Stimulated activated CD8-positive, alpha-beta memory T cell treated with anti-CD3 and anti-CD28 coated beads, Interleukin-15, amount 100 ng/mL, for 1 hour (primary cell): ENCODE measurements around the gene ASPHD2.
A peak's percentile ranks its signal among the peaks of the same experiment; 100 is the strongest.

Experiments used
- DNase-seq: peaks from one replicate; pipeline ENCODE4 v3.0.0-alpha.2; 2020; ENCODE audit warnings: low read depth

The ASPHD2 gene

GRCh38 chr22:26476705-26477340, 47.8 kb downstream of the ASPHD2 start:
- DNase-seq = no peak

- no peak for DNase-seq
Measured at GRCh38 chr22:26477341-26477731, 48.3 kb downstream of the ASPHD2 start.

GRCh38 chr22:26479043-26479791, 50.2 kb downstream of the ASPHD2 start:
- DNase-seq = no peak

- no peak for DNase-seq
Measured at GRCh38 chr22:26479792-26480610, 50.9 kb downstream of the ASPHD2 start.

GRCh38 chr22:26480611-26480932, 51.5 kb downstream of the ASPHD2 start:
- DNase-seq = no peak

- DNase-seq = no peak
Measured at GRCh38 chr22:26481112-26481693, 52.1 kb downstream of the ASPHD2 start.

DNA sequence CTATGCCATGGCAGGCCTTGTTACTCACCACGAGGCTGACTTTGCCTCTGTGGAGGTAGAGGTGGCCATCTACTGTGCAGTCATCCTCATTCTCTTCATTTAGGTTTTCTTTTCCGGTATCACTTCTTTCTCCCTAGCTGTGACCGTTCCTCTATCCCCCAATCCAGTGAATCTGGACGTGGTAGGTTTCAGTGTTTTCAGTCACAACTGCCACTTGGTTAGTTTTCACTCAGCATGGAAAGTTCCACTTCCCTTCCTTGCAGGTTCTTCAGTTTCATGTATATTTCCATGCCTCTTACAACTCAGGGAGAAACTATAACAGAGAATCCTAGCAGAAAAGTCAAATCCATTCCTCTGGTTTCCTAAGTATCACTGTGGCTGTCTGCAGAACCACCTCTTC, 52.6 kb downstream of the ASPHD2 start:
- DNase-seq = no peak

DNA sequence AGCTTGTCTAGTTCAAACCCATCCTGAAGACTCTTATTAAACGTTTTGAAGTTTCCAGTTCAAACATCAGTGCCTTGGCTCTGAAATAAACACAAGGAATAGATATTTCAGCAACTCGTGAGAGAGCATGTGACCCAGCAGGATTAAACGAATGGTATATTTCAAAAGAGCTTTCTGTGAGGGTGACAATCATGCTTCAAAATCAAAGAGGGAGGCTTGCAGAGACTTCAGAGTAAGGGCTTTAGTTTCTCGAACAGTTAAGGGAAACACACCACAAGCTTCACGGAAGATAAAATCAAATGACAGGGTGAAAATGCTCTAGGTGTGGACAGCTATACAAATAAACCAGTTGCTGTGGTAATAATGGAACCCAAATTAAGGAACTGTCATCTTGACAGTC, 53.1 kb downstream of the ASPHD2 start:
- no peak for DNase-seq

GRCh38 chr22:26483043-26483438, 54.0 kb downstream of the ASPHD2 start:
- no peak for DNase-seq

GRCh38 chr22:26483439-26484359, 54.6 kb downstream of the ASPHD2 start, which contains the start of the genes HPS4 and SRRD:
TSS of gene HPS4 (minus strand) at chr22:26483783. CDS start at chr22:26481762, 2,021 bp downstream.
TSS of gene SRRD (plus strand) at chr22:26483877. CDS start at chr22:26483891, 14 bp downstream.
- DNase-seq = peak; percentile 77

DNA sequence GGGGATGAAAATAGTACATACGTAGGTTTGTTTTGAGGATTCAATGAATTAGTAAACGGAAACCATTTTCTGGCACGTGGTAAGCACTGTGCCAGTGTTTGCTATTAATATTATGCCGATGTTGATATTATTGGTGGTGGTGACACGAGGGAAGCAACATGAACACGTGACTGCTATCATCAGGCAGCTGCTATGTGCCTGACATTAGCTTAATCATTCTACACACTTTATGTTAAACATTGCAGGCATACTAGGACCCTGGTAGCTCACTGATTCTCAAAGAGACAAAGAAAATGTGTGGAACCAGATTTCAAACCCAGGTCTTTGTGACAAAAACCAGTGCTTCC, 55.3 kb downstream of the ASPHD2 start:
- DNase-seq = no peak

GRCh38 chr22:26485013-26485412, 56.0 kb downstream of the ASPHD2 start:
- DNase-seq = no peak

- no peak for DNase-seq
Measured at GRCh38 chr22:26485806-26486390, 56.8 kb downstream of the ASPHD2 start.

DNA sequence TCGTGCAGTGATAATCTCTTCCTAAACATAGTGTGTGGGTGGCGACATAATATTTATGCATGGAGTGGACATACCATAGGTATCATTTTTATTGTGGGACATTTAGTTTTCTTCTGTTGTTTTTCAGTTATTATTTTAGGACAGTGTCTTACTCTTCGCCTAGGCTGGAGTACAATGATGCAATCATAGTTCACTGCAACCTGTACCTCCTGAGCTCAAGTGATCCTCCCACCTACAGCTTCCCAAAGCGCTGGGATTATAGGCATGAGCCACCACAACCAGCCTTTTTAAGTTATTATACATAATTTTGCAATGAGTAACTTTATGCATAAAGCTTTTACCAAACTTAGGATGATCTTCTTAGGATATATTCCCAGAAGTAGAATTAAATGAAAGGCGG, 57.3 kb downstream of the ASPHD2 start:
- no peak for DNase-seq

- DNase-seq = no peak
Measured at GRCh38 chr22:26487996-26488395, 58.9 kb downstream of the ASPHD2 start.

- DNase-seq = no peak
Measured at GRCh38 chr22:26489447-26490036, 60.5 kb downstream of the ASPHD2 start.

- DNase-seq = no peak
Measured at GRCh38 chr22:26492220-26492619, 63.2 kb downstream of the ASPHD2 start.

DNA sequence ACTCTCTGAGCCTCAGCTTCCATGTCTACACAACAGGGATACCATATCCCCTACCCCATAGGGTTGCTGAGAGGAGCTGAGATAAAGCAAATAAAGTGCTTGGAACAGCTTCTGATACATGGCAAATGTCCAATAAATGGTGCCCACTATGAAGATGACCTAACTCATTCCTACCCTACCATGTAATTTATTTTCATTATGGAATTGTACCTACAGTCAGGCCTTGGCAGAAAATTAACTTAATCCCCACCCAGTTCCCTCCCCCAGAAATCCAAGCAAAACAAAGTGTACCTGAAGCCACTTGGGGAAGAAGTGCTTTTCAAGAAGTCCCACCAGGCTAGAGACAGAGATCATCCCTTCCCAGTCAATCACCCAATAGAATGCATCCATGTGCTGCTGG, 65.4 kb downstream of the ASPHD2 start:
- DNase-seq = no peak
